Brain microvascular endothelial cell (primary cell): ENCODE results near the gene SDK1.
"Not testable (repeated sequence)": the region's sequence is repeated elsewhere in the genome, so short reads cannot be mapped to it uniquely, and the experiment has no call there.

Experiments used
- DNase-seq: peaks from one replicate; pipeline ENCODE4 v3.0.0-alpha.2; 2020
- H3K27ac ChIP-seq: fragments of 250-450 bp; sonication (Bioruptor Pico); 2 replicates; pipeline ENCODE4 v1.5.1; 2020; ENCODE audit warnings: mild to moderate bottlenecking, moderate library complexity
- H3K27me3 ChIP-seq: fragments of 250-450 bp; sonication (Bioruptor Pico); replicated peaks from 2 replicates; pipeline ENCODE4 v1.5.1; 2020; ENCODE audit warnings: mild to moderate bottlenecking
- H3K36me3 ChIP-seq: fragments of 250-450 bp; sonication (Bioruptor Pico); replicated peaks from 2 replicates; pipeline ENCODE4 v1.5.1; 2020; ENCODE audit warnings: mild to moderate bottlenecking
- H3K4me3 ChIP-seq: 2 replicates; pipeline ENCODE4 v1.5.1; 2011; ENCODE audit warnings: low read depth, mild to moderate bottlenecking, control low read depth, low read length, moderate library complexity
- in situ Hi-C: cut with HindIII; loops from 2 replicates; pipeline ENCODE4 v1.10.0; 2017; ENCODE audit warnings: low sequenced_read_pairs, low pct_ligation_motif_present
- TF ChIP-seq, protein P1 (sequence below): IDR thresholded peaks from 2 replicates; pipeline ENCODE4 v1.5.1; 2011; ENCODE audit warnings: low read depth, mild to moderate bottlenecking, moderate library complexity, low read length, control low read depth, inconsistent platforms; ENCODE audit errors: missing control alignments

SDK1 gene

DNA sequence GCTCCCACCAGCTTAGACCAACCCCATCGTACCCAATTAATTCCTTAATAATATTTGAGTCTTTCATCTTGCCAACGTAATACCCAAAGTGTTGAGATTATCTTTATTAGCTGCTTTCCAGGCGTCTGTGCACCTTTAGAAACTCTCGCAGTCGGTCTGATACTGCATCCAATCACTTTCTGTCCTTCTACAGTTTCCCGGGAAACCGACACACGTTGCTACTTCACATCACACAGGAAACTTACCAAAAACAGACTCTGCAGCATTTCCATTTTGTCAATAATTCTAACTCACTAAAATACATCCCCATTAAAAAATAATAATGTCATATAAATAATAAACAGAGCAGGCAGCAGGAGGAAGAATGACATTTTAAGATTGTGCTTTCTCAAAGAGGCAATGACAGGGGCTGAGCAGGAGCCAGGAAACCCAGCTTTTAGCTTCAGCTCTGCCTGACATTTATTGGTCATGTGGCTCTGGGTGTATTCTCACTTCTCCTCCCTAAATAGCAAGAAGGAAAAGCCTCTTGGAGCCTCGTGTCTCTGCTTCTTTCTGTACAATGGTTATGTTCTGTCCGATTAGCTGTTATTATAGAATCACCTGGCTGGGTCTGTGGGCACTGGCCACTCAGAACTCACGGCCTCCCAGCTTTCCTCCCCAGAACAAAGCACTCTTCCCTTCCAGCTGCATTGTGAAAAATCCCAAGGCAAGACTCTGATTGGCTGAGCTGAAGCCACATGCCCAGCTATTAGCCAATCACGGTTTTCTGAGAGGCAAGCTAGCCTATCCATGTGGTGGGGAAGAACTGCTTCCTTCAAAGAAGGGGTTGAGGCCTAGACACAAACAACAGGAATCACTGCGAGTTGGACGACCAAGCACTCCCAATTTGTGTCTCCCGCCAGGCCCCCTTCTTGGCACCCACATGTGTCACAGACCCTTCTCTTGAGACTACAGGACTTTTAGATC, 956.4 kb downstream of the SDK1 start:
- no peak for DNase-seq
- no peak overlapping the region for H3K4me3 ChIP-seq
- no peaks in the 10 kb centered on the region for H3K36me3 ChIP-seq
- no peaks in the 10 kb centered on the region for H3K27me3 ChIP-seq
- TF ChIP-seq, protein P1, sequence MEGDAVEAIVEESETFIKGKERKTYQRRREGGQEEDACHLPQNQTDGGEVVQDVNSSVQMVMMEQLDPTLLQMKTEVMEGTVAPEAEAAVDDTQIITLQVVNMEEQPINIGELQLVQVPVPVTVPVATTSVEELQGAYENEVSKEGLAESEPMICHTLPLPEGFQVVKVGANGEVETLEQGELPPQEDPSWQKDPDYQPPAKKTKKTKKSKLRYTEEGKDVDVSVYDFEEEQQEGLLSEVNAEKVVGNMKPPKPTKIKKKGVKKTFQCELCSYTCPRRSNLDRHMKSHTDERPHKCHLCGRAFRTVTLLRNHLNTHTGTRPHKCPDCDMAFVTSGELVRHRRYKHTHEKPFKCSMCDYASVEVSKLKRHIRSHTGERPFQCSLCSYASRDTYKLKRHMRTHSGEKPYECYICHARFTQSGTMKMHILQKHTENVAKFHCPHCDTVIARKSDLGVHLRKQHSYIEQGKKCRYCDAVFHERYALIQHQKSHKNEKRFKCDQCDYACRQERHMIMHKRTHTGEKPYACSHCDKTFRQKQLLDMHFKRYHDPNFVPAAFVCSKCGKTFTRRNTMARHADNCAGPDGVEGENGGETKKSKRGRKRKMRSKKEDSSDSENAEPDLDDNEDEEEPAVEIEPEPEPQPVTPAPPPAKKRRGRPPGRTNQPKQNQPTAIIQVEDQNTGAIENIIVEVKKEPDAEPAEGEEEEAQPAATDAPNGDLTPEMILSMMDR: no peak
- H3K27ac ChIP-seq: no peak overlapping the region
- in situ Hi-C loops: no loop called here

DNA sequence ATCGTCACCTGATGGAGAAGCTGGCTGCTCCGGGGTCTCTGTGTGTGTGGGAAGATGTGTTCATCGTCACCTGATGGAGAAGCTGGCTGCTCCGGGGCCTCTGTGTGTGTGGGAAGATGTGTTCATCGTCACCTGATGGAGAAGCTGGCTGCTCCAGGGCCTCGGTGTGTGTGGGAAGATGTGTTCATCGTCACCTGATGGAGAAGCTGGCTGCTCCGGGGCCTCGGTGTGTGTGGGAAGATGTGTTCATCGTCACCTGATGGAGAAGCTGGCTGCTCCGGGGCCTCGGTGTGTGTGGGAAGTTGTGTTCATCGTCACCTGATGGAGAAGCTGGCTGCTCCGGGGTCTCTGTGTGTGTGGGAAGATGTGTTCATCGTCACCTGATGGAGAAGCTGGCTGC, 959.1 kb downstream of the SDK1 start:
- H3K4me3 ChIP-seq, H3K27ac ChIP-seq, H3K27me3 ChIP-seq, DNase-seq, in situ Hi-C loops, H3K36me3 ChIP-seq: not testable (repeated sequence)

GRCh38 chr7:4260867-4261600, 960.0 kb downstream of the SDK1 start:
- no peaks in the 10 kb centered on the region for H3K27me3 ChIP-seq
- no peak overlapping the region for H3K4me3 ChIP-seq
- no peak overlapping the region for H3K27ac ChIP-seq
- no peak for DNase-seq
- in situ Hi-C loops: no loop called here
- H3K36me3 ChIP-seq: no peaks in the 10 kb centered on the region
- TF ChIP-seq, protein P1: no peak

DNA sequence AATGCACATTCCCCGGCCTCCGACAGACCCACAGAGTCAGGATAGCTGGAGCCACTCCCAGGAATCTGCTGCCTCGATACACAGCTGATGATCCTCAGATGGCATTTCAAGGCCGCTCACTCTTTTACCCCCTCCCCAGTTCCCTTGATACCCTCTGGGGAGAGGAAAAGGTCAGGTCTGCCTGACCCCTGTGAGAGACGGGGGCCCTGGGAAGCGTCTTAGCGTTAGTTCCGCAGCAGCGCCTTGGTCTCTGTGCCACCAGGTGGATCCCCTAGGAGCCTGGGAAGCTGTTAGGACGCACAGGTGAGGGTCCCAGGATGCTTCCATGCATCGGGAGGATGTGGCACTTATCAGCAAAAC, 960.5 kb downstream of the SDK1 start:
- H3K36me3 ChIP-seq: no peaks in the 10 kb centered on the region
- no peak overlapping the region for H3K27ac ChIP-seq
- in situ Hi-C loops: no loop called here
- DNase-seq: no peak
- no peaks in the 10 kb centered on the region for H3K27me3 ChIP-seq
- no peak overlapping the region for H3K4me3 ChIP-seq
- TF ChIP-seq, protein P1: no peak

DNA sequence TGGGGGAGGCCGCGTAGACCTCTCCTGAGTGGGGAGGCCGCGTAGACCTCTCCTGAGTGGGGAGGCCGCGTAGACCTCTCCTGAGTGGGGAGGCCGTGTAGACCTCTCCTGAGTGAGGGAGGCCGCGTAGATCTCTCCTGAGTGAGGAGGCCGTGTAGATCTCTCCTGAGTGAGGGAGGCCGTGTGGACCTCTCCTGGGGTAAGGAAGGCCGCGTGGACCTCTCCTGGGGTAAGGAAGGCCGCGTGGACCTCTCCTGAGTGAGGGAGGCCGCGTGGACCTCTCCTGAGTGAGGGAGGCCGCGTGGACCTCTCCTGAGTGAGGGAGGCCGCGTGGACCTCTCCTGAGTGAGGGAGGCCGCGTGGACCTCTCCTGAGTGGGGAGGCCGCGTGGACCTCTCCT, 963.2 kb downstream of the SDK1 start:
- H3K36me3 ChIP-seq, DNase-seq, in situ Hi-C loops, H3K27ac ChIP-seq, H3K4me3 ChIP-seq, H3K27me3 ChIP-seq: not testable (repeated sequence)

GRCh38 chr7:4265066-4265465, 964.0 kb downstream of the SDK1 start:
- Histone ChIP-seq H3K36me3 (no peaks in the 10 kb centered on the region), H3K27ac (no peak overlapping the region), H3K4me3 (no peak overlapping the region), H3K27me3 (no peaks in the 10 kb centered on the region)
- in situ Hi-C loops: no loop called here
- DNase-seq: no peak
- TF ChIP-seq, protein P1: no peak
